HepG2 (cell line): Measurements from ENCODE around the gene SRRT. TPM values are rescaled to one million over a fixed set of nuclear protein-coding genes. Genes with fewer than 3 reads are reported as not detected.
A peak's percentile ranks its signal among the peaks of the same experiment; 100 is the strongest.

ENCODE experiments used
- CBFB ChIP-seq: sonication (generic); formaldehyde crosslinking; IDR thresholded peaks from 2 replicates; pipeline ENCODE4 v1.4.0; 2020; ENCODE audit warnings: missing genetic modification reagents
- EED ChIP-seq: sonication (generic); formaldehyde crosslinking; IDR thresholded peaks from 2 replicates; pipeline ENCODE4 v1.5.0; 2020; ENCODE audit warnings: mild to moderate bottlenecking, missing genetic modification reagents
- MAZ ChIP-seq, 2 experiments: sonication (generic) in 1 of 2; formaldehyde crosslinking in 1 of 2; IDR thresholded peaks; 2 replicates each; pipeline versions ENCODE4 v1.5.0 to v1.6.1; 2012 to 2020; ENCODE audit warnings: low read depth in 2 of 2, mild to moderate bottlenecking in 2 of 2, borderline replicate concordance in 1 of 2, improper control_type of control experiment in 1 of 2, low read length in 1 of 2, missing genetic modification reagents in 1 of 2, moderate library complexity in 1 of 2
- MEIS1 ChIP-seq: sonication (generic); formaldehyde crosslinking; IDR thresholded peaks from 2 replicates; pipeline ENCODE4 v1.9.0; 2021; ENCODE audit warnings: mild to moderate bottlenecking, missing genetic modification reagents, moderate library complexity, borderline replicate concordance
- SKI ChIP-seq: fragments of 450-650 bp; IDR thresholded peaks from one replicate; pipeline ENCODE4 v1.6.1; 2018; ENCODE audit warnings: mild to moderate bottlenecking; ENCODE audit not compliant: partially characterized antibody
- ZNF225 ChIP-seq: sonication (generic); formaldehyde crosslinking; IDR thresholded peaks from 2 replicates; pipeline ENCODE4 v1.4.0; 2020; ENCODE audit warnings: mild to moderate bottlenecking, missing genetic modification reagents
- ZNF260 ChIP-seq: sonication (generic); formaldehyde crosslinking; IDR thresholded peaks from 2 replicates; pipeline ENCODE4 v1.4.0; 2020; ENCODE audit warnings: missing genetic modification reagents, low read depth, mild to moderate bottlenecking, borderline replicate concordance
- ZNF7 ChIP-seq: IDR thresholded peaks from 2 replicates; pipeline ENCODE4 v1.6.1; 2016; ENCODE audit warnings: missing biosample characterization, missing genetic modification reagents
- ZNF878 ChIP-seq: sonication (generic); formaldehyde crosslinking; IDR thresholded peaks from 2 replicates; pipeline ENCODE4 v1.8.1; 2023; ENCODE audit warnings: mild to moderate bottlenecking, missing genetic modification reagents, moderate library complexity
- polyA plus RNA-seq, 8 experiments: library from polyadenylated mRNA; depleted of rRNA in 3 of 8; stranded (reverse) in 7 of 8; unstranded in 1 of 8; fragments of >200 nt; fragmentation: Illumina TruSeq in 4 of 8; extraction: Trizol in 4 of 8; gene quantifications; 2 replicates each; pipeline versions ENCODE4 v1.2.1 to v1.2.3, GENCODE V29; 2011 to 2016; ENCODE audit warnings: low read depth in 4 of 8, missing spikeins in 1 of 8, mixed read lengths in 1 of 8; ENCODE audit not compliant: insufficient read depth in 1 of 8
- total RNA-seq, 5 experiments: library from RNA; depleted of rRNA; stranded (reverse); fragments of >200 nt; fragmentation: Illumina TruSeq; extraction: Trizol; gene quantifications; 2 replicates each; pipeline ENCODE4 v1.2.3, GENCODE V29; 2016; ENCODE audit warnings: low read depth in 1 of 5
- TF ChIP-seq, protein P1 (sequence below): sonication (generic); formaldehyde crosslinking; IDR thresholded peaks from 2 replicates; pipeline ENCODE4 v1.4.0; 2020; ENCODE audit warnings: mild to moderate bottlenecking, missing genetic modification reagents
- TF ChIP-seq, protein P2 (sequence below): sonication (generic); IDR thresholded peaks from 2 replicates; pipeline ENCODE4 v1.6.1; 2016; ENCODE audit warnings: low read depth, borderline replicate concordance
- TF ChIP-seq, protein P3 (sequence below): sonication (generic); formaldehyde crosslinking; IDR thresholded peaks from 2 replicates; pipeline ENCODE4 v1.9.0; 2022; ENCODE audit warnings: missing genetic modification reagents, mild to moderate bottlenecking, borderline replicate concordance
- TF ChIP-seq, protein P4 (sequence below): sonication (generic); formaldehyde crosslinking; IDR thresholded peaks from 2 replicates; pipeline ENCODE4 v1.4.0; 2020; ENCODE audit warnings: low read depth, missing genetic modification reagents

The SRRT gene
- total and polyA plus RNA-seq, 2 of the 13 experiments (the other 11 are each of a cell fraction or from before 2014, with no cell fraction given): 26.2 to 106 TPM

DNA sequence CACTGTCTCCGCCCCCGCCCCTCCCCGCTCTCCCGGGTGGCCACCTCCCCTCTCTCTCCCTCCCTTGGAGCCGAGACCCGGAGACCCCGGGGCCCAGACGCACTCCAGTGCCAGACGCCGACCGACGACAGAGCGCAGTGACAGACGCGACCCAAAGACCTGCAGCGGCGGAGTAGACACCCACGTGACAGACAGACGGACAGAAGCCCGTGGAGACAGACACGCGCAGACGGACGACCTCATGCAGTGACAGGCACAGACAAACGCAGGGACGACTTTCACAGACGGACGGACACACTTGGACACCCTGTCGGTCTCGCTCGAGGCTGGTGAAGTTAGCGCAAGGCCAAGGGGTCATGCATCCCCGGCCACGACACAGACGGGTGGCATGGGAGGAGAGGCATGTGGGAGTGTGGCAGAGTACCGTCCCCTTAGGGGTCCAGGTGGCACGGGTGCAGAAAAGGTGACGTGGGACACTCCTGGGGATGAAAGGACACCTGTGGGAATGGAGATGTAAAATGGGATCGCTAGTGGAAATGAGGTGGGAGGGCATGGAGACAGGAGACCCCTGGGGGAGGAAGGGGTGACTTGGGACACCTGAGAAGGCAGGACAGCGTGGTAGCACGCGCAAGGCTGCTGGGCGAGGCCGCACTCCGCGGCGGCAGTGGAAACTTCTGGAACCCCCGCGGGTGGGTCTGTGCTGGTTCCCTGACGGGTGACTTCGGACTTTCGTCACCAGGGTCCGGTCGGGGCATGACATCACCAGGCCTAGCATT, 21.2 kb downstream of the SRRT start (continued):
- TF ChIP-seq MEIS1 (CRISPR knock-in tag) (0 out of 2 replicates have a peak, but pooled peaks have one; percentile 23), ZNF7 (no peak), ZNF225 (CRISPR knock-in tag) (no peak; the same call in 1 of the 2 replicates), SKI (peak; percentile 59), MAZ (IDR thresholded peaks at IDR 0.05; ENCODE audit: borderline replicate concordance, low read depth, low read length) (no peak), MAZ (CRISPR knock-in tag; IDR thresholded peaks at IDR 0.05; ENCODE audit: low read depth) (no peak), ZNF878 (no peak), CBFB (CRISPR knock-in tag) (no peak), ZNF260 (CRISPR knock-in tag) (no peak), EED (CRISPR knock-in tag) (no peak)
- TF ChIP-seq, protein P1, sequence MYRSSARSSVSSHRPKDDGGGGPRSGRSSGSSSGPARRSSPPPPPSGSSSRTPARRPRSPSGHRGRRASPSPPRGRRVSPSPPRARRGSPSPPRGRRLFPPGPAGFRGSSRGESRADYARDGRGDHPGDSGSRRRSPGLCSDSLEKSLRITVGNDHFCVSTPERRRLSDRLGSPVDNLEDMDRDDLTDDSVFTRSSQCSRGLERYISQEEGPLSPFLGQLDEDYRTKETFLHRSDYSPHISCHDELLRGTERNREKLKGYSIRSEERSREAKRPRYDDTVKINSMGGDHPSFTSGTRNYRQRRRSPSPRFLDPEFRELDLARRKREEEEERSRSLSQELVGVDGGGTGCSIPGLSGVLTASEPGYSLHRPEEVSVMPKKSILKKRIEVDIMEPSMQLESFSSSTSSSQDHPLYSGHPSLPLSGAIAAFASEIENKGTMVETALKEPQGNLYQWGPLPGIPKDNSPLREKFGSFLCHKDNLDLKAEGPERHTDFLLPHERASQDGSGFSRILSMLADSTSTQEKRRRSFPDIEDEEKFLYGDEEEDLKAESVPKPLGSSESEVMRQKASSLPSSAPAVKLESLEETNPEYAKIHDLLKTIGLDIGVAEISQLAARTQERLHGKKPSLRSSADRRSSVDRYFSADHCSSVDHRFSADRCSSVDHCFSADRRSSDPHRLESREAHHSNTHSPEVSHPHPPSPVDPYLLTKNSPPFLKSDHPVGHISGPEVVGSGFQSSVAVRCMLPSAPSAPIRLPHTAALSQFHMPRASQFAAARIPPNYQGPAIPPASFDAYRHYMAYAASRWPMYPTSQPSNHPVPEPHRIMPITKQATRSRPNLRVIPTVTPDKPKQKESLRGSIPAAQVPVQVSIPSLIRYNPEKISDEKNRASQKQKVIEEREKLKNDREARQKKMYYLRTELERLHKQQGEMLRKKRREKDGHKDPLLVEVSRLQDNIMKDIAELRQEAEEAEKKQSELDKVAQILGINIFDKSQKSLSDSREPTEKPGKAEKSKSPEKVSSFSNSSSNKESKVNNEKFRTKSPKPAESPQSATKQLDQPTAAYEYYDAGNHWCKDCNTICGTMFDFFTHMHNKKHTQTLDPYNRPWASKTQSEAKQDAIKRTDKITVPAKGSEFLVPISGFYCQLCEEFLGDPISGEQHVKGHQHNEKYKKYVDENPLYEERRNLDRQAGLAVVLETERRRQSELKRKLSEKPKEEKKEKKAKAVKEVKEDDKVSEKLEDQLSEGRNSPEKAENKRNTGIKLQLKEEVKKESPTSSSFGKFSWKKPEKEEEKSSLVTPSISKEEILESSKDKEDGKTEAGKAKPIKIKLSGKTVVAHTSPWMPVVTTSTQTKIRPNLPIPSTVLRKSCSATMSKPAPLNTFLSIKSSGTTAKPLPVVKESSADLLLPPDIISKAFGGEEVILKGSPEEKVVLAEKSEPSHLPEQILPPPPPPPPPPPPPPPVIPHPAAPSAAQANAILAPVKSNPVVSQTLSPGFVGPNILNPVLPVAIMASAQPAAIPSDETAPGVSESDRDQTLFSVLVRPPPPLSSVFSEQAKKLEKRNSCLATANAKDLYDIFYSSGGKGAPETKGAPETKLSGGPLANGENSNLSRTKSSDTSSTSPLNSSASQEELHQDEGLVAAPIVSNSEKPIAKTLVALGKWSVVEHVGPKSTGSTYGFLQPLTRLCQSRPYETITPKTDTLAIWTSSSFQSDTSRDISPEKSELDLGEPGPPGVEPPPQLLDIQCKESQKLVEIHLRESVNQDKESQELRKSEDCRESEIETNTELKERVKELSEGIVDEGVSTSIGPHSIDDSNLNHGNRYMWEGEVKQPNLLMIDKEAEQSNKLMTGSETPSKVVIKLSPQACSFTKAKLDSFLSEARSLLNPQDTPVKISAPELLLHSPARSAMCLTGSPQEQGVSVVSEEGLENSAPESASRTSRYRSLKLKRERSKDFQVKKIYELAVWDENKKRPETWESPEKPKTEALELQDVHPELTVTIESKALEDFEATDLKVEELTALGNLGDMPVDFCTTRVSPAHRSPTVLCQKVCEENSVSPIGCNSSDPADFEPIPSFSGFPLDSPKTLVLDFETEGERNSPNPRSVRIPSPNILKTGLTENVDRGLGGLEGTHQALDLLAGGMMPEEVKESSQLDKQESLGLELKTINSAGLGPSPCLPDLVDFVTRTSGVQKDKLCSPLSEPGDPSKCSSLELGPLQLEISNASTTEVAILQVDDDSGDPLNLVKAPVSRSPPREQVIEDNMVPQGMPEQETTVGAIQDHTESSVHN (CRISPR knock-in tag): no peak
- TF ChIP-seq, protein P2, sequence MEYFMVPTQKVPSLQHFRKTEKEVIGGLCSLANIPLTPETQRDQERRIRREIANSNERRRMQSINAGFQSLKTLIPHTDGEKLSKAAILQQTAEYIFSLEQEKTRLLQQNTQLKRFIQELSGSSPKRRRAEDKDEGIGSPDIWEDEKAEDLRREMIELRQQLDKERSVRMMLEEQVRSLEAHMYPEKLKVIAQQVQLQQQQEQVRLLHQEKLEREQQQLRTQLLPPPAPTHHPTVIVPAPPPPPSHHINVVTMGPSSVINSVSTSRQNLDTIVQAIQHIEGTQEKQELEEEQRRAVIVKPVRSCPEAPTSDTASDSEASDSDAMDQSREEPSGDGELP: no peak
- TF ChIP-seq, protein P3, sequence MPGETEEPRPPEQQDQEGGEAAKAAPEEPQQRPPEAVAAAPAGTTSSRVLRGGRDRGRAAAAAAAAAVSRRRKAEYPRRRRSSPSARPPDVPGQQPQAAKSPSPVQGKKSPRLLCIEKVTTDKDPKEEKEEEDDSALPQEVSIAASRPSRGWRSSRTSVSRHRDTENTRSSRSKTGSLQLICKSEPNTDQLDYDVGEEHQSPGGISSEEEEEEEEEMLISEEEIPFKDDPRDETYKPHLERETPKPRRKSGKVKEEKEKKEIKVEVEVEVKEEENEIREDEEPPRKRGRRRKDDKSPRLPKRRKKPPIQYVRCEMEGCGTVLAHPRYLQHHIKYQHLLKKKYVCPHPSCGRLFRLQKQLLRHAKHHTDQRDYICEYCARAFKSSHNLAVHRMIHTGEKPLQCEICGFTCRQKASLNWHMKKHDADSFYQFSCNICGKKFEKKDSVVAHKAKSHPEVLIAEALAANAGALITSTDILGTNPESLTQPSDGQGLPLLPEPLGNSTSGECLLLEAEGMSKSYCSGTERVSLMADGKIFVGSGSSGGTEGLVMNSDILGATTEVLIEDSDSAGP (CRISPR knock-in tag): peak; percentile 49; the same call in 1 of the 2 replicates
- TF ChIP-seq, protein P4, sequence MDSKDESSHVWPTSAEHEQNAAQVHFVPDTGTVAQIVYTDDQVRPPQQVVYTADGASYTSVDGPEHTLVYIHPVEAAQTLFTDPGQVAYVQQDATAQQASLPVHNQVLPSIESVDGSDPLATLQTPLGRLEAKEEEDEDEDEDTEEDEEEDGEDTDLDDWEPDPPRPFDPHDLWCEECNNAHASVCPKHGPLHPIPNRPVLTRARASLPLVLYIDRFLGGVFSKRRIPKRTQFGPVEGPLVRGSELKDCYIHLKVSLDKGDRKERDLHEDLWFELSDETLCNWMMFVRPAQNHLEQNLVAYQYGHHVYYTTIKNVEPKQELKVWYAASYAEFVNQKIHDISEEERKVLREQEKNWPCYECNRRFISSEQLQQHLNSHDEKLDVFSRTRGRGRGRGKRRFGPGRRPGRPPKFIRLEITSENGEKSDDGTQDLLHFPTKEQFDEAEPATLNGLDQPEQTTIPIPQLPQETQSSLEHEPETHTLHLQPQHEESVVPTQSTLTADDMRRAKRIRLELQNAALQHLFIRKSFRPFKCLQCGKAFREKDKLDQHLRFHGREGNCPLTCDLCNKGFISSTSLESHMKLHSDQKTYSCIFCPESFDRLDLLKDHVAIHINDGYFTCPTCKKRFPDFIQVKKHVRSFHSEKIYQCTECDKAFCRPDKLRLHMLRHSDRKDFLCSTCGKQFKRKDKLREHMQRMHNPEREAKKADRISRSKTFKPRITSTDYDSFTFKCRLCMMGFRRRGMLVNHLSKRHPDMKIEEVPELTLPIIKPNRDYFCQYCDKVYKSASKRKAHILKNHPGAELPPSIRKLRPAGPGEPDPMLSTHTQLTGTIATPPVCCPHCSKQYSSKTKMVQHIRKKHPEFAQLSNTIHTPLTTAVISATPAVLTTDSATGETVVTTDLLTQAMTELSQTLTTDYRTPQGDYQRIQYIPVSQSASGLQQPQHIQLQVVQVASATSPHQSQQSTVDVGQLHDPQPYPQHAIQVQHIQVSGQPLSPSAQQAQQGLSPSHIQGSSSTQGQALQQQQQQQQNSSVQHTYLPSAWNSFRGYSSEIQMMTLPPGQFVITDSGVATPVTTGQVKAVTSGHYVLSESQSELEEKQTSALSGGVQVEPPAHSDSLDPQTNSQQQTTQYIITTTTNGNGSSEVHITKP (CRISPR knock-in tag): no peak
